Midbrain (tissue), 1 donor: ENCODE measurements around the gene CCDC195.
"Not testable (repeated sequence)": the region's sequence is repeated elsewhere in the genome, so short reads cannot be mapped to it uniquely, and the experiment has no call there.

ENCODE experiments used
- DNase-seq: peaks from one replicate; lab custom pipeline; 2025; lab: John Stamatoyannopoulos, UW

CCDC195 gene

DNA sequence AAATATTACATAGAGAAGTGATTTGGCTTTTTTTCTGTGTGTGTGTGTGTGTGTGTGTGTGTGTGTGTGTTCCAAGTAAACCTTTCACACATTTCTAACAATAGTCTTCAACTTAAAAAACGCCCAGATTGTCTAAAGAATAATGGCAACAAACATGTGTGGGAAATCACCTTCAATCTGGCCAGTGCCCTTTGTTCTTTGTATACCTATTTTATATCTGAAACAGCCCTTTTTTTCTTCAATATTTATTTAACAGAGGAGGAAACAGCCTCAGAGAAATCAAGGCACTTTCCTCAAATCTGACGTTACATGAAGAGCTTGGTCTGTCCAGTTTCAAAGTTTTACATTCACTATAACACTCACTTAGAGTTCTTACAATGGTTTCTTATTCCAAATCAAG lies 25.3 kb downstream of the CCDC195 start:
- no peak for DNase-seq

DNA sequence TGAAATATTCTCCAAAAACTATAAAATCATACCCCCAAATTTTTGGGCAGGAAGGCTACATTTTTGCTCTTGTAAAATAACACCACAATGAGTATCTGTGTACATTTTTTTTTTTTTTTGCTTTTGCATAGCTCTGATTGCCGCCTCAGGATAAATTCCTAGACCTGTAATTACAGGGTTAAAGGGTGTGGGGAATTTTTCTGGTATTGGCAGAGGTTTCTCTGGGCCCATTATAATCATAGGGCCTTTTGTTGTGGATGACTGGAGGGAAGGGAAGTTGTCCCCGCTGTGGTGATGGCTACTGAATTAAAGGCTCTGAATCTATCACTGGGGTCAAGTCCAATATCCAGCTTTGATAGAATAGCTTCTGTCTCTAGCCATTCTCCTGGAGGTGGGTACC lies 26.6 kb downstream of the CCDC195 start:
- no peak for DNase-seq

DNA sequence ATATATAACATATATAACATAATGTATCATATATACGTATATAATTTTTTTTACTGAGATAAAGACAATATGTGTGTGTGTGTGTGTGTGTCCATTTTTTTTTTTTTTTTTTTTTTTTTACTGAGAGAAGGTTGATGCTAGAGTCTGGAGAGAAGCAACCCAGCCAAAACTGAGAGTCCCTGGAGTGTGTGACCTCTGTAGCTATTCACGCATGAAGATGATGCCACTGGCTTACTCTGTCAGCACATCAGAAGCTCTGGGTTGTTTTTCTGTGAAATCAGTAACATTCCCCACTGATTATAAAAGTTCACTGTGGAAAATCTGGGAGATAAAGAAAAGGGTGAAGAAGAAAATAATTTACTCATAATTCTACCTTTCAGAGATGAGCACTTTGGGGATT lies 27.2 kb downstream of the CCDC195 start:
- no peak for DNase-seq

- DNase-seq = no peak
Measured at GRCh38 chr2:224687156-224687555, 29.0 kb downstream of the CCDC195 start.

GRCh38 chr2:224685121-224685520 lies 31.0 kb downstream of the CCDC195 start:
- DNase-seq = no peak

GRCh38 chr2:224682134-224682533 lies 34.0 kb downstream of the CCDC195 start:
- no peak for DNase-seq

DNA sequence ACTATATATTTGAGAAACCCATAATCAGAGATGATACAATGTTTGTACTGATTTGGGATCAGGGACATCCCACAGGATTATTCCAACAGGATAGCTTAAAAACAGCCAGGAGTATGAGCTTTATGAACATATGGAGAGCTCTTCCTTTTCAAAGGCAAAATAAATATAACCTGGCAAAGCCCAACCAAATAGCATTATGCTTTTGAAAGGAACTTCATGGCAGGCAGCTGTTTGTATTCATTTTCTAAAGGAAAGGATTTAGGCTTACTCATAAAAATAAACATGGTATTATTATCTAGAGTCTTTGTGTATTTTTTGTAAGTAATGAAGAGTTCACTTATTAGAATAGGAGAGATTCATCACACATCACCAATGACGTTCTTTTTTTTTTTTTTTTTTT lies 44.4 kb downstream of the CCDC195 start:
- no peak for DNase-seq

DNA sequence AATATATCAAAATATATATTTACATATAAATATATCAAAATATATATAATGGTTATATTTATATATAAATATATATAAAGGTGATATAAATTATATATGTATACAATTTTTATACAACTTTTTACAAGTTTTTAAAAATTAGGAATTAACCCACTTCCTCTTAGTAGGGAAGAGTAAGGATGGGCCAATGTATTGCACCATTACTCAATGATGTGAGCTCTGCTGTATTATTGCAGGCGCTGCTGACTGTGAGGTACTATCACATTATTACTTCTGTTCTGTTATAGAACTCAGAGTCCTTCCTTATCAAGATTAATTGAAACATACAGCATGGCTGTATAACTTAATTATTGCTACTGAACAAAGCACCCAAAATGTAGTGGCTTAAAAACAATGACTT lies 46.0 kb downstream of the CCDC195 start:
- DNase-seq = no peak

GRCh38 chr2:224669449-224669848 lies 46.7 kb downstream of the CCDC195 start:
- DNase-seq = no peak

GRCh38 chr2:224668123-224668909 lies 47.8 kb downstream of the CCDC195 start:
- DNase-seq = no peak

DNA sequence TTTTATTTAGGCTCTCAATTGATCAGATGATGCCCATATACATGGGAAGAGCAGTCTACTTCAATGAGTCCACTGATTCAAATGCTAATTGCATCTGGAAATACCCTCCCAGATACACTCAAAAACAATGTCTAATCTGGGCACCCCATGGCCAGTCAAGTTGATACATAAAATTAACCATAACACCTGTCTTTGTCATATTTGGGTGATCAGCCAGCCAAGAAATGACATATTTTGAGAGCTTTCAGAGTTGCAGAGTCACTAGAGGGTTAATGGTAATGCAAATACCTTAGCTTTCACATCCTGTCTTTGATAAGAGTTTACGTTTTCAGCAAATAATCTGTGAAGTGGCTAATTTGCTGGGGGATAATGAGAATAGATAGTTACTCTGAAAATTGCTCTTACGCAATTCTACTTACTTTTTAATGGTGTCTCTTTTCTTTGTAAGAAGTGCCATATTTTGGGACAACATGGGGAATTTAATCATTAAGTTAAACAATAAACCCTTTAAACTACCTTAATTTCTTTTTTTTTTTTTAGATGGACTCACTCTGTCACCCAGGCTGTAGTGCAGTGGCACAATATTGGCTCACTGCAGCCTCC lies 49.1 kb downstream of the CCDC195 start:
- DNase-seq = no peak

DNA sequence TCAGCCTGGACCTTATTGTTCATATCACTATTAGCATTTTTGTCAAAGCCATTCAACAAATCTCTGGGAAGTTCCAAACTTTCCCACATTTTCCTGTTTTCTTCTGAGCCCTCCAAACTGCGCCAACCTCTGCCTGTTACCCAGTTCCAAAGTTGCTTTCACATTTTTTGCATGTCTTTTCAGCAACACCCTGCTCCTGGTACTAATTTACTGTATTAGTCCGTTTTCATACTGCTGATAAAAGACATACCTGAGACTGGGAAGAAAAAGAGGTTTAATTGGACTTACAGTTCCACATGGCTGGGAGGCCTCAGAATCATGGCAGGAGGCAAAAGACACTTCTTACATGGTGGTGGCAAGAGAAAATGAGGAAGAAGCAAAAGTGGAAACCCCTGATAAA lies 52.8 kb downstream of the CCDC195 start:
- DNase-seq = not testable (repeated sequence)

- DNase-seq = not testable (repeated sequence)
Measured at GRCh38 chr2:224661708-224662107, 54.5 kb downstream of the CCDC195 start.

GRCh38 chr2:224659714-224660113 lies 56.5 kb downstream of the CCDC195 start:
- no peak for DNase-seq

- no peak for DNase-seq
Measured at GRCh38 chr2:224658780-224659405, 57.3 kb downstream of the CCDC195 start.

DNA sequence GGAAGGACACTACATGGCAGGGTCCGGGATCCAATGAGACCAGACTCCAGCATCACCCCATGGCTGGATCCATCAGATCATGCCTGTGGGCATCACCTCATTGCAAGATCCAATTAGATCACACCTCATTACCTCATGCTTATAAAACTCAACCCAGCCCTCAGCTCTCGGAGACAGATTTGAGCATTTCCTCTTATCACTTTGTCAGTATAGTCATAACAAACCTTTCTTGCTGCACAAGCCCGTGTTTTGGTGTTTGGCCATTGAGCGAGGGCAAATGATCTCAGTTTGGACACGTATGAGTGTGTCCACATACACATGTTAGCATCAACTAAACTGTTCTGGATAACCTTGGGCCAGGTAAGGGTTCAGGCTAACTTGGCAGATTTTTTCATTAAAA lies 58.8 kb downstream of the CCDC195 start:
- no peak for DNase-seq

GRCh38 chr2:224655006-224655537 lies 61.1 kb downstream of the CCDC195 start:
- no peak for DNase-seq
